ENCODE measurements around the gene CABP1. TPM values are rescaled to one million over a fixed set of nuclear protein-coding genes. Genes with fewer than 3 reads are reported as not detected.

The CABP1 gene
- total RNA-seq, 4 donors from 2014 or later: 0.33 to 1.4 TPM; not detected in 2

DNA sequence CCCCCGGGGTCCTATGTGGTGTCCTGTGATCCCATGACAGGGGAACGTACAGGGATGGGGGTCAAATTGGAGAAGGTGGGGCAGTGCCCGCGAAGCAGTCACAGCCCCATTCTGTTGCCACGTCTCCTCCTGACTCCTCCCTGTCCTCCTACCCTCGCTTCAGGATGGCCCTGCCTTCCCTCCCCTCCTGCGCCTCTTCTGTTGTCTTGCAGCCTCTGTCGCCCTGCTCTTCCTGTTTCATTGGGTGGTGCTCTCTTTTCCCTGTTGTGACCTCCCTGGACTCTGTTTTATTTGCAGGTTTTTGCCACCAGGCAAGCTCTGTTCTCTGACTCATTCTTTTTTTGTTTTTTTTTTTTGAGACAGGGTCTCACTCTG, 18.7 kb downstream of the CABP1 start:
- no peaks in the 10 kb centered on the region for H3K9me3 ChIP-seq
- H3K36me3 ChIP-seq: no peaks in the 10 kb centered on the region
- TF ChIP-seq, protein P1, sequence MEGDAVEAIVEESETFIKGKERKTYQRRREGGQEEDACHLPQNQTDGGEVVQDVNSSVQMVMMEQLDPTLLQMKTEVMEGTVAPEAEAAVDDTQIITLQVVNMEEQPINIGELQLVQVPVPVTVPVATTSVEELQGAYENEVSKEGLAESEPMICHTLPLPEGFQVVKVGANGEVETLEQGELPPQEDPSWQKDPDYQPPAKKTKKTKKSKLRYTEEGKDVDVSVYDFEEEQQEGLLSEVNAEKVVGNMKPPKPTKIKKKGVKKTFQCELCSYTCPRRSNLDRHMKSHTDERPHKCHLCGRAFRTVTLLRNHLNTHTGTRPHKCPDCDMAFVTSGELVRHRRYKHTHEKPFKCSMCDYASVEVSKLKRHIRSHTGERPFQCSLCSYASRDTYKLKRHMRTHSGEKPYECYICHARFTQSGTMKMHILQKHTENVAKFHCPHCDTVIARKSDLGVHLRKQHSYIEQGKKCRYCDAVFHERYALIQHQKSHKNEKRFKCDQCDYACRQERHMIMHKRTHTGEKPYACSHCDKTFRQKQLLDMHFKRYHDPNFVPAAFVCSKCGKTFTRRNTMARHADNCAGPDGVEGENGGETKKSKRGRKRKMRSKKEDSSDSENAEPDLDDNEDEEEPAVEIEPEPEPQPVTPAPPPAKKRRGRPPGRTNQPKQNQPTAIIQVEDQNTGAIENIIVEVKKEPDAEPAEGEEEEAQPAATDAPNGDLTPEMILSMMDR (IDR thresholded peaks at IDR 0.05): no peak
- TF ChIP-seq POLR2A (IDR thresholded peaks at IDR 0.05): no peak
- H3K4me3 ChIP-seq (replicated peaks in 1 of 3): no peak overlapping the region
- no peak overlapping the region for H3K27ac ChIP-seq
- H3K27me3 ChIP-seq: no peaks in the 10 kb centered on the region
- intact Hi-C loops (cut with DNase I): no loop called here
- WGBS, 2 donors: 68 to 70% methylated on average over 6 to 8 of the region's 8 CpGs
- no peaks in the 10 kb centered on the region for H3K4me1 ChIP-seq
- no peak for DNase-seq

DNA sequence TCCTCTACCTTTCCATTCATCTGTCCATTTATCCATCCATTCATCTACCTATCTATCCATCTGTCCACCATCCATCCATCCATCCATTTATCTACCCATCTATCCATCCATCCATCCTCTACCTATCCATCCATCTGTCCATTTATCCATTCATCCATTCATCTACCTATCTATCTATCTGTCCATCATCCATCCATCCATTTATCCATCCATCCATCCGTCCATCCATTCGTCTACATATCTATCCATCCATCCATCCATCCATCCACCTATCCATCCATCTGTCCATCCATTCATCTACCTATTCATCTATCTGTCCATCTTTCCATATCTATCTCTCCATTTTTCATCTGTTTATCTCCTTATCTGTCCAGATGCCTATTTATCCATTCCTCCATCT, 21.0 kb downstream of the CABP1 start:
- Histone ChIP-seq H3K27me3 (no peaks in the 10 kb centered on the region), H3K9me3 (no peaks in the 10 kb centered on the region), H3K36me3 (no peaks in the 10 kb centered on the region), H3K4me3 (replicated peaks in 1 of 3) (no peak overlapping the region), H3K4me1 (no peaks in the 10 kb centered on the region), H3K27ac (no peak overlapping the region)
- 46 to 73% methylated on average over 2 of the region's 2 CpGs for WGBS, 2 donors
- TF ChIP-seq, protein P1 (IDR thresholded peaks at IDR 0.05): no peak
- no peak for TF ChIP-seq POLR2A (IDR thresholded peaks at IDR 0.05)
- intact Hi-C loops (cut with DNase I): no loop called here
- DNase-seq: no peak

DNA sequence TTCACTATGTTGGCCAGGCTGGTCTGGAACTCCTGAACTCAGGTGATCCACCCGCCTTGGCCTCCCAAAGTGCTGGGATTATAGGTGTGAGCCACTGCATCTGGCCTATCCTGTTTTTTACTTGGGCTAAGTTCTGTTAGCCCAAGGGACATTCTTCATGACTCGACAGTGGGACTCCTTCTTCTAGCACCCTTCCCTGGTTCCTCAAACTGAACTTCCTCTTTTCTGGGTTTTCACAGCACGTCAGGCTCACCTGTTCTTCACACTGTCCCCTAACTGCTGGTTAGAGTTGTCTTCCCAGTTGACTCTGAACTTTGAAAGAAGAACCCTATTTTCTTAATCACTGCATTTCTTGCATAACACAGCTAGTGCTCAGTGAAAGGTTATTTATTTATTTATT, 22.5 kb downstream of the CABP1 start:
- Histone ChIP-seq H3K4me1 (no peaks in the 10 kb centered on the region), H3K36me3 (no peaks in the 10 kb centered on the region), H3K9me3 (no peaks in the 10 kb centered on the region), H3K27me3 (no peaks in the 10 kb centered on the region), H3K4me3 (replicated peaks in 1 of 3) (no peak overlapping the region), H3K27ac (no peak overlapping the region)
- intact Hi-C loops (cut with DNase I): no loop called here
- no peak for DNase-seq
- TF ChIP-seq, protein P1 (IDR thresholded peaks at IDR 0.05): no peak
- no peak for TF ChIP-seq POLR2A (IDR thresholded peaks at IDR 0.05)
- 89 to 91% methylated on average over 3 of the region's 3 CpGs for WGBS, 2 donors

DNA sequence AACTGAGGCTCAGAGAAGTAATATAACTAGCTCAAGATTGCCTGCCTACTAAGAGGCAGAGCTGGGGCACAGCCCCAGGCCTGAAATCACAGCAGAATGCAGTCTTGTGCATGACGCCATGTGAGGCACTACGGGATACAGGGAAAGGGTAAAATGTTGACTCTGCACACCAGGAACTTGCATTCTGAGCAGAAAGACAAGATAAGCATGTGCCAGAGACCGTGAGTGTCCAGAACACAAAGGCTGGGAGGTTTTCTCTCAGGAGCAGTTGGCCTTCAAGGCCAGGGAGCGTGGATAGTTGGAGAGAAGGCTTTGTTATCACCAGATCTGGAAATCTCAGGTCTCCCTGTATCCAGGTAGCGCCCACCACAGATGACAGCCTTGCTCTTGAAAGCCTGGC, 23.3 kb downstream of the CABP1 start:
- Histone ChIP-seq H3K4me1 (peaks cover under 1% of the 10 kb centered on the region in 2 donors), H3K36me3 (no peaks in the 10 kb centered on the region), H3K27me3 (no peaks in the 10 kb centered on the region), H3K4me3 (replicated peaks in 1 of 3) (no peak overlapping the region), H3K27ac (no peak overlapping the region), H3K9me3 (no peaks in the 10 kb centered on the region)
- 88 to 89% methylated on average over 5 of the region's 5 CpGs for WGBS, 2 donors
- DNase-seq: no peak
- intact Hi-C loops (cut with DNase I): no loop called here
- TF ChIP-seq, protein P1 (IDR thresholded peaks at IDR 0.05): no peak
- TF ChIP-seq POLR2A (IDR thresholded peaks at IDR 0.05): no peak

DNA sequence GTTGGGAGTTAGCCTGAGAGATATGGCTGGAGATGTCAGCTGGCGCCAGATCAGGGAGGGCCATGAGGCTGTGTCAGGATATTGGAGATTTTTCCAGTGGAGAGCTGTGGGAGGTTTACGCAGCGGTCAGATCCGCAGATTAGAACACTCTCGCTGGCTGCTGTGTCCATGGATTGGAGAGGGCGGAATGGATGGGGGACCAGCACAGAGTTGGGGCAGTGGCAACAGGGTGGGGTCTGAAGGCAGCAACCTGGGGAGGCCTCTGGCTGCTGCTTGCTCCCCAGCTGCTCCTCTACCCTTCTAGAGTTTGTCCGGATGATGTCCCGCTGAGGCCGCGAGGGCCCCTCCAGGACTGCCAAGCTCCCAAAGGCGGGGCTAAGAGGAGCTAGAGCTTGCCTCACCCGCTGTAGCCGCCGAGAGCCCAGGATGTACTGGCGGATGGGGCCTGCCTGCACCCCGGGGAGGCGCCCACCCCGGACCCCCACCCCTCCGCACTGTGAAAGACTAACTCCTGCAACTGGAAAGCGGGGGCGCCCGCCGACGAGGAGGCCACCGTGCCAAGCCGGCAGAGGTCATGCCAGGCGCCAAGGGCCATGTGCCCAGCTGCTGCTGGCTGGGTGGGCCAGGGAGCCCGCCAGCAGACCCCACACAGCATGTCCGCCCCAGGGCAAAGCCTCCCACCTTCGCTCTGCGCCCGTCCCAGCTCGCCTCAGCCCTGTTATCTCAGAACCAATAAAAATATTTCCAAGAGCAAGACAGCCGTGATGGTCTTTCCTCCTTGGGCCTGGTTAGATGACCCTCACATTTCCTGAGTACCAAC, 26.4 kb downstream of the CABP1 start:
- no peak overlapping the region for H3K27ac ChIP-seq
- H3K4me1 ChIP-seq: peaks cover 6 to 14% of the 10 kb centered on the region in 2 donors
- intact Hi-C loops (cut with DNase I): no loop called here
- WGBS, 2 donors: 90 to 92% methylated on average over 18 to 29 of the region's 34 CpGs
- DNase-seq: no peak
- TF ChIP-seq POLR2A (IDR thresholded peaks at IDR 0.05): no peak
- TF ChIP-seq, protein P1 (IDR thresholded peaks at IDR 0.05): no peak
- H3K4me3 ChIP-seq (replicated peaks in 1 of 3): no peak overlapping the region
- no peaks in the 10 kb centered on the region for H3K9me3 ChIP-seq
- H3K36me3 ChIP-seq: no peaks in the 10 kb centered on the region
- no peaks in the 10 kb centered on the region for H3K27me3 ChIP-seq
